PFSK-1 (cell line): ENCODE data around the gene PPM1H.

Experiments
- POLR2AphosphoS5 ChIP-seq: IDR thresholded peaks from 2 replicates; pipeline ENCODE4 v1.6.1; 2012; ENCODE audit warnings: low read depth, mild to moderate bottlenecking, control low read depth, low read length, moderate library complexity
- TAF1 ChIP-seq: IDR thresholded peaks from 2 replicates; pipeline ENCODE4 v1.6.1; 2012; ENCODE audit warnings: low read length, control low read depth, borderline replicate concordance; ENCODE audit not compliant: insufficient read depth
- TF ChIP-seq, protein P1 (sequence below), 2 experiments: IDR thresholded peaks; 2 replicates each; pipeline versions ENCODE4 v1.6.1 to v1.8.0; 2011 to 2012; ENCODE audit warnings: low read depth in 2 of 2, low read length in 2 of 2, control low read depth in 1 of 2, inconsistent platforms in 1 of 2, mild to moderate bottlenecking in 1 of 2, moderate library complexity in 1 of 2; ENCODE audit not compliant: insufficient read depth in 1 of 2

DNA sequence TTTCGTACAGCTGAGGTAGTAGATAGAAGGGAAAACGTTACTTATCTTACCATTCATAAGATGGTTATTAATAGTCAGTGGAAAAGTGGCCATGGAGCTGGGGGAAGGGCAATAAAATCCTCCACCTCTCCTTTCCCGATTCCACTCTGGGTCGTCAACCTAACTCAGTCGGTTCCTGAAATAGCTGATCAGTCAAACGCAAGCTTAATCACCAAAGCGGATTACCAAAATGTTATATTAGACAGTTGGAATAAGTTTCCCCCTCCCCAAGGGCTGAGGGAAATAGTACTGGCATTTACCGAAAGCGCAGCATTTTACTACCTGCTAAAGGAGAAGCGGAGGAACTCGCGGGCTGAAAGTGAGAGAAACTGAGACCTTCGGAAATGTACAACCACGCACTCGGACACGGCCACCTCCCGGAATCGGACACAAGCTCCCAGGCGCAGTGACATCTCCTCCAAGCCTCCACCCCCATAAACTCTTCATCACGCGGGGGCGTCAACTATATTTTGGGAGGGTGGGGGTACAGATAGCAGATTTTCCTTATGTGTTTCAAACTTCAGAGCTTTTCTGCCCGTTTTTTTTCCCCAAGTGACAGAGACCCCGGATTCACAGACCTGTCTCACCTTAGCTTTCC is 1.2 kb downstream of the PPM1H start:
- TF ChIP-seq, protein P1, sequence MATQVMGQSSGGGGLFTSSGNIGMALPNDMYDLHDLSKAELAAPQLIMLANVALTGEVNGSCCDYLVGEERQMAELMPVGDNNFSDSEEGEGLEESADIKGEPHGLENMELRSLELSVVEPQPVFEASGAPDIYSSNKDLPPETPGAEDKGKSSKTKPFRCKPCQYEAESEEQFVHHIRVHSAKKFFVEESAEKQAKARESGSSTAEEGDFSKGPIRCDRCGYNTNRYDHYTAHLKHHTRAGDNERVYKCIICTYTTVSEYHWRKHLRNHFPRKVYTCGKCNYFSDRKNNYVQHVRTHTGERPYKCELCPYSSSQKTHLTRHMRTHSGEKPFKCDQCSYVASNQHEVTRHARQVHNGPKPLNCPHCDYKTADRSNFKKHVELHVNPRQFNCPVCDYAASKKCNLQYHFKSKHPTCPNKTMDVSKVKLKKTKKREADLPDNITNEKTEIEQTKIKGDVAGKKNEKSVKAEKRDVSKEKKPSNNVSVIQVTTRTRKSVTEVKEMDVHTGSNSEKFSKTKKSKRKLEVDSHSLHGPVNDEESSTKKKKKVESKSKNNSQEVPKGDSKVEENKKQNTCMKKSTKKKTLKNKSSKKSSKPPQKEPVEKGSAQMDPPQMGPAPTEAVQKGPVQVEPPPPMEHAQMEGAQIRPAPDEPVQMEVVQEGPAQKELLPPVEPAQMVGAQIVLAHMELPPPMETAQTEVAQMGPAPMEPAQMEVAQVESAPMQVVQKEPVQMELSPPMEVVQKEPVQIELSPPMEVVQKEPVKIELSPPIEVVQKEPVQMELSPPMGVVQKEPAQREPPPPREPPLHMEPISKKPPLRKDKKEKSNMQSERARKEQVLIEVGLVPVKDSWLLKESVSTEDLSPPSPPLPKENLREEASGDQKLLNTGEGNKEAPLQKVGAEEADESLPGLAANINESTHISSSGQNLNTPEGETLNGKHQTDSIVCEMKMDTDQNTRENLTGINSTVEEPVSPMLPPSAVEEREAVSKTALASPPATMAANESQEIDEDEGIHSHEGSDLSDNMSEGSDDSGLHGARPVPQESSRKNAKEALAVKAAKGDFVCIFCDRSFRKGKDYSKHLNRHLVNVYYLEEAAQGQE (IDR thresholded peaks at IDR 0.05; ENCODE audit: insufficient read depth in 1 of 2, low read depth in 2 of 2, low read length in 2 of 2), result no peak
- TF ChIP-seq POLR2AphosphoS5, result no peak
- no peak for TF ChIP-seq TAF1
